GM19324 (cell line): Measurements from ENCODE around the gene PHYKPL.
A peak's percentile ranks its signal among the peaks of the same experiment; 100 is the strongest.
"Not testable (repeated sequence)": the region's sequence is repeated elsewhere in the genome, so short reads cannot be mapped to it uniquely, and the experiment has no call there.

Source experiments
- ATAC-seq: cut with Tn5 transposase; IDR thresholded peaks from one replicate; pipeline ENCODE4 v1.9.1; 2021; ENCODE audit warnings: mild to moderate bottlenecking, moderate library complexity; ENCODE audit not compliant: unreplicated experiment, low FRiP score

The PHYKPL gene

DNA sequence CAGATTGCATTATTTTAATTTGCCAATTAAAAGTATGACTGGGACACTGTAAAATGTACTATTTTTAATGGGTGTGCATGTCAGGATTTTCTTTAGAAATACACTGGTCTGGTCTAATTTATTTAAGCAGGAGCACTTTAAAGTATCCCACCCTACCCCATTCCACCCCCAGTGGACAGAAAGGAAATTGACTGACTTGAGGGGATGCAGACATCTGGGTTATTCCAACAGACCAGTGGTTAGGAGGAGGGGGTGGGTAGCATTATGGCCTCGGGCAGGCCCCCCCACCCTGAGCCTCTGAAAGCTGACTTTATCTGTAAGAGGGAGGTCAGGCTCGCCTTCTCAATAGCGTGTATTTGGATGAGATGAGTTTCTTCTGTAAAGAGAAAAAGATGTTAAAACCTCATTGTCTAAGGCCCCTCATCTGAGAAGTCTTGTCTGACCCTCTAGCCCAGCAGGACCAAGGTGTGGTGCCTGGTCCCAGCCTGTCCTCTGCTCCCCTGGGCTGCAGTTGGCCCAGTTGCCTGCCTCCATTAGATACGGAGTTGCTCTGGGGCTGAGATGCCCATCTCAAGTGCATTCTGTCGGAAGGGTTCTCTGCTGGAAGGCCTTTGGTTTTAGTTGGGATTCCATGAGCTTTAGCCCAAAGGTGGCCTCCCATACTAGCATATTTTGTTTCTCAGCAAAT is 23.9 kb downstream of the PHYKPL start:
- no peak for ATAC-seq

DNA sequence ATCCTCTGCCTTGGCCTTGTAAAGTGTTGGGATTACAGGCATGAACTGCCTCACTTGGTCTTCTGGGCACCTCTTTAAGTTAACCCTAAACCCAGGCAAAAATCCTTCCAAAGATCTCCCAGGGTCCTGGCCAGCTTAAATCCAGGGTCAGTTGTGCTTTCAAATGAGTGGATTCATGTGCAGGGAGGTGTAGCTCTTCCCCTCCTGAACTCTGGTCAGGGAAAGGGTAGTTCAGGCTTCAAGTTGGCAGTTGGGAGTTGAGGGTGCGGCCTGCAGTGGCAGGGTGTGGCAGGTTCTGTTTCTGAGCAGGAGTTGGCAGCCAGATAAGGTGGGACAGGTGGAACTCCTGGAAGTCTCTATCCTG is 24.7 kb downstream of the PHYKPL start:
- ATAC-seq: no peak

DNA sequence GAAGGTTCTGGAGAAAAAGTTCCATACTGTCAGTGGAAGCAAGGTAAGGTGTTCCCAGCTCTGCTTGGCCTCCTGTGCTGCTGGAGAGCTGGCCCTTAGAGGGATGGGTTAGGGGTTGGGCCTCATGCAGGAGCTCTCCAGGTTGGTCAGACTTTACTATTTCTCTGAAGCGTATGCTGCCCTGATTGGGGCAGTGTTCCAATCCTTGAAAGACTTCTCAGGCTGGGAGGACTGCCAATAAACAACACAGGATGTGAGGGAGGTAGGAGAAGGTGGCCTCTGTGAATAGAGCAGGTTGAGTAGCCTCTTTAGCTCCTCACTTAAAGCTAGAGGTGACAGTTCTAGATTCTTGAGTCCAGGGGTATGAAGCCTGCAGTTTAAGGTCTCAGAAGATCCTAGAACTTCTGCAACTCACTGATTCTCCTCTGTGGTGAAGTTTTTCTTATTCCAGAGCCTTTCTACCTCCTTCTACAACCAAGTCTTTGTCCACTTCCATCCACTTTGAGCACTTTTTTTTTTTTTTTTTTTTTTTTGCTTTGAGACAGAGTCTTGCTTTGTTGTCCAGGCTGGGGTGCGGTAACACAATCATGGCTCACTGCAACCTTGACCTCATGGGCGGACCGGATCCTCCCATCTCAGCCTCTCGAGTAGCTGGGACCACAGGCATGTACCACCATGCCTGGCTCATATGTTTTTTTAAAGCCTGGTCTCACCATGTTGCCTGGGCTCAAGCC is 25.3 kb downstream of the PHYKPL start:
- ATAC-seq: no peak

DNA sequence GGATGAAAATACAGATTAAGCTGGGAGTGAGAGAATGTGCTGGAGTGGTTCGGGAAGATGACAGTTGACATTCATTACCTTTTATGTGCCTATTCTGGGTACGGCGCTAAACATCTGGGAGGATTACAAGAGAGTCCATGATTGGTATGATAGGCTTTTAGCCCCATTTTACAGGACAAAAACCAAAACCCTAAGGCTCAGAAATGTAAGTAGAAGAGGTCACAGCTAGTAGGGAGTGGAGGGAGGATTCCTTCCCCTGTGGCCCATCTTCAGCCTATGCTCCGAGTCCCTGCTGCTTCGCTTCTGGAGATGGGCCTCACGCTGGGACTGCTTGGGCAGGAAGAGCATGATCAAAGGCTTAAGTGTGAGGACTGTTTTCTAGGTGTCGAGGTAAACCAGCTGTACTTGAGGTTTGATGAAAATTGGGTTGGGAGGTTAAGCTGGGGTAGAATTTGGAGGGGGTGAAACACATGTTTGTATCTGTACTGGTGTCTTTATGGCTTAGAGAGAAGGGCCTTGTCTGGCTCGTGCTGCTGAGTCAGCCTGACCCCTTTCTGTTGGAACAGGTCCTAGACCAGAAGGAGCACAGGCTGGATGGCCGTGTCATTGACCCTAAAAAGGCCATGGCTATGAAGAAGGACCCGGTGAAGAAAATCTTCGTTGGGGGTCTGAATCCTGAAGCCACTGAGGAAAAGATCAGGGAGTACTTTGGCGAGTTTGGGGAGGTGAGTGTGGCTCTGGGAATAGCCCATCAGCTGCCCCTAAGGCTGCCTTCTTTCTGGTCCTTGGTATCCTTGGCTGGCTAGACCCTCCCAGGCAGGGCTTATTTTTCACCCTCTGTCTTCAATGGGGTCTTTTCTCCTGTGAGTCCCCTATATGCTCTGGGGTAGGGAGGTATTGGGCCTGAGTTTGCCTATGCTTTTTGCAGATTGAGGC is 26.2 kb downstream of the PHYKPL start:
- ATAC-seq: no peak

GRCh38 chr5:178205749-178206047 is 26.9 kb downstream of the PHYKPL start:
- no peak for ATAC-seq

DNA sequence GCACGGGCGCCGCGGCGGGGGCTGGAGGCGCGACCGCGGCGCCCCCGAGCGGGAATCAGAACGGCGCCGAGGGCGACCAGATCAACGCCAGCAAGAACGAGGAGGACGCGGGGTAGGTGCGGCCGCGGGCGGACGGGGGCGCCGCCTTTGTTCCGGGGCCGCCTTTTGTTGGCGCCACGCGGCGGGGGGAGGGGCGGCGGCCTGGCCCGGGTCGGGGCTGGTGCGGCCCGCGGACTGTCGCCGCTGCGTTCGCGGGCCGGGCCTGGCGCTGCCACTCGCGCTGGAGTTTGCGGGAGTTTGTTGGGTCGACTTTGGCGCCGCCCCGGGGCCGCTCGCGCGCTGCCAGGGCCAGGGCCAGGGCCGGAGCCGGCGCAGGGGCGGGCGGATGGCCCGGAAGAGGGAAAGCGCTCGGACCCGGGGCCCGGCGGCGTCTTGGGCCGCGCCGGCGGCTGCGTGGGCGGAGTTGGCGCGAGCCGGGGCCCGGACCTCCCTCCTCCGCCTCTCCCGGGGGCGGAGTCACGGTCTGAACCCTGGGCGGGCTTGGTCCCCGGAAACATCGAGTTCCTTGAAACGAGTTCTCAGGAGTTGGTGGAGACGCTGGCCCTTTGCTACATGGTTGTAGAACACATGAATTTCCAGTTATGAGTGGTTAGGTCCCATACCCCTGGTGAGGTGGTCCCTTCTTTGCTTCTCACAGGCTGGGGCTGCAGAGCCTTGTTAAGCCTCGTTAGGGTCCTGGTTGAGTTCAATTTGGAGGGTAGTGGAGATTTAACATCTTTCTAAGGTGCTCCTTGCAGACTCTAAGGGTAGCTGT is 27.5 kb downstream of the PHYKPL start:
- peak; percentile 68 for ATAC-seq

DNA sequence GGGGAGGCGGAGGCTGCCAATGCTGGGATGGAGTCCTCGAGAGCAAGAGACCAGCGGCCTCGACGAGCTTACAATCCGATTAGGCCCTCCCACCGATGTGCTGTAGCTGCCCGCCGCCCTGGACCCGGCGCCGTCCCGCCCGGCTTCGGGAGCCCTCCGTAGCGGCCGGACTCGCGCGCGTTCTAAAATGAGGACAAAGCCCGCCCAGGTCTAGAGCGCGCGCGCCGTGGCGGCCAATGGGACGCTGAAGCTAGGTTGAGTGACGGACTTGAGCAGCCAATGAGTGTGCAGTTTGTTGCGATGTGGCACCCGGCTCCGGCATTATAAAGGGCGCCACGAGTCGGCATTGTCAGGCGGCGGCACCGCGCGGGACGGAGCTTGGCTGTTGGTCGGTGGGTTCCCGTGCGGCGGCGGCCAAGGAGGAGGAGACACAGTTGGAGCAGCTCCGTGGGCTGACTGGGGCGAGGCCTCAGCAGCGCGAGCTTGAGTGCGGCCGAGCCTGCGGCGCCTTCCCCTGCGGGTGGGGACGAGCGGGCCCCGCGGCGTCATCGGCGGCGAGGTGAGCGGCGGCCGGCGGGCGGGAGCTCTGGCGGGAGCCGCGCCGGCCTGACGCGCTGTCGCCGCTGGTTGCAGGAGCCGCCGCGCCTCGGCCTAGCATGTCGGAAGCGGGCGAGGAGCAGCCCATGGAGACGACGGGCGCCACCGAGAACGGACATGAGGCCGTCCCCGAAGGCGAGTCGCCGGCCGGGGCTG is 28.2 kb downstream of the PHYKPL start, which contains the start of gene HNRNPAB:
TSS of gene HNRNPAB (plus strand) at position 352 of the 753 bp plus-strand sequence. CDS start at position 657, 305 bp downstream.
- ATAC-seq: peak; percentile 83

DNA sequence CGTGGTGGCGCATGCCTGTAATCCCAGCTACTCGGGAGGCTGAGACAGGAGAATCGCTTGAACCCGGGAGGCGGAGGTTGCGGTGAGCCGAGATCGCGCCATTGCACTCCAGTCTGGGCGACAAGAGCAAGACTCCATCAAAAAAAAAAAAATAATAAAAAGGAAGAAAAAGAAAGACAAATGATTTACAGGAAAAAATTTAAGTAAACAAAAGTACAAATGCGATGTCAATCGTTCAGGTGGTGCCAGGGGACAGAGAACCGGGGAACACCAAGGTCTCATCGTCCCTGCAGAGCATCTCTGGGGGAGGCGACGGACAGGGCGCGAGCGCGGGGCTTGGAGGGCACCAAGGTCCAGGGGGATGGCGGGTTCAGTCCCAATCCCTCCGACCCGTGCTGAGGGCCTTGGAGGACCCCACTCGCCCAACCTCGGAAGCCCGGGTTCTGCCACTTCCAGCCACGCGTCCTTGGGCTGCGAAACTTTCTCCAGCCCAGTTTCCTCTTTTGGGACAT is 28.9 kb downstream of the PHYKPL start:
- no peak for ATAC-seq

- no peak for ATAC-seq
Observed at GRCh38 chr5:178202541-178202940, 30.1 kb downstream of the PHYKPL start.

DNA sequence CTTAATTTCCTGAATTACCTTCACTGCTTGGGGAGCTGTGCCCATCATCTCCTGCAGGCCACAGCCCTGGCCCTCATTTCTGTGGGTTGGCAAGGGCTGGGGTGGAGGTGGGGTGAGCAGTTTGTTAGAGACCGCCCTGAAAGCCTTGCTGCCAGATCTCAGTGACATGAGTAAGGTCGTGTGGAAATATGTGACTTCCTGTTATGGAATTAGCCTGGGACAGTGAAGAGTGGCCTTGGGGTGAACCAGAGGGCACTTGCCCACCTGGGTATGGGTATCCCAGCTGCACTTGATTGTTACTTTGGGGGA is 30.7 kb downstream of the PHYKPL start:
- no peak for ATAC-seq

DNA sequence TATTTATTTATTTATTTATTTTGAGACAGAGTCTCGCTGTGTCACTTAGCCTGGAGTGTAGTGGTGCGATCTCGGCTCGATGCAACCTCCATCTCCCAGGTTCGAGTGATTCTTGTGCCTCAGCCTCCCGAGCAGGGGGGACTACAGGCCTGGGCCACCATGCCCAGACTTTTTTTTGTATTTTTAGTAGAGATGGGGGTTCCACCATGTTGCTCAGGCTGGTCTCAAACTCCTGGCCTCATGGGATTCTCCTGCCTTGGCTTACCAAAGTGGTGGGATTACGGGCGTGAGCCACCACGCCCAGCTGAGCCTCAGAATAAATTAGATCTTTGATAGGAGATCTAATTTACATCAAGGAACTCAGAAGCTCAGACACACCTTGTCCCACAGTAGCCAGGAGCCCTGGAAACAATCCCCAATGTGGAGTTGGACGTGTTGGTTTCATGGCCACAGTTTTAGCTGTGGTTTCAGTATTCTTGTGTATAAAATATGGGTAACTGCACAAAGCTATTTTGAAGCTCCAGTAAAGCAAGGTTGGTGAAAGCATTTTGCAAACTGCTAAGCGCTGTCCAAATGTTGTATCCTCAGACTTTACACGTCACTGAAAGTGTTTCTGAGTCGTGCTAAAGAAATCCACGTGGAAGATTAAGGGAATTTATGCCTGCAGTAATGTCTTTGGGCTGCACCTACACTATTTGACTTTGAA is 31.2 kb downstream of the PHYKPL start:
- no peak for ATAC-seq

DNA sequence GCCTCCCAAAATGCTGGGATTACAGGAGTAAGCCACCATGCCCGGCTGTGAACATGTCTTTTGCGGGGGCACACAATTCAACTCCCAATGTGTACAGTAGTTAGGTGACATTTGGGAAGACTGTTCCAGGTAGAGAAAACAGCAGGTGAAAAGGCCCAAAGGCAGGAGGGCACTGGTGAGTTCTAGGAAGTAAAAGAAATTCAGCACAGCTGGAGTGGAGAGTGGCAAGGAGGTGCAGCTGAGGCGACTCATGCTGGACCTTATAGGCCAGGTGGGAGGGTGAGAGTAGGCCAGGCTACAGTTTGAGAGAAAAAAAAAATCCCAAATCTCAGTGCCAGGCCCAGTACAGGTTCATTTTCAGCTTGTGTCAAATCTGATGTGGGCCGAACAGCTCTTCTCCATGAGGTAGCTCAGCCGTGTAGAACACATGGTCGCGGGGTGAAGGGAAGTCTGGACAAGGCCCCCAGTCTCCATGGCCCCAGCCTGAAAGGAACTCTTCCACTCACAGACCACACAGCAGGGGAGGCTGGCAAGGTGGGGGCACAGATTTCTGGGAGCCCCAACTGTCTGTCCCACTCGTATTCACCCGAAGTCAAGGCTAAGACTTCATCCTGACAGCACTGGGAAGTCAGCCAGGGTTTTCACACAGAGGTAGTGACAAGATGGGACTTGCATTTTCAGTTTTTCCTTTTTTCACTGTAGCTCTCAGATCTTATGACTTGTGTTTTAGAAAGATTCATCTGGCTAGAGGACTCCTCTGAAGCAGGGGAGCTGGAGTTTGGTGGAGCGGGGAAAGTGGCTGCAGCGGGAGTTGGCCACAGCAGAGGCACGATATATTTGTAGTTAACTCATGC is 32.8 kb downstream of the PHYKPL start:
- no peak for ATAC-seq

DNA sequence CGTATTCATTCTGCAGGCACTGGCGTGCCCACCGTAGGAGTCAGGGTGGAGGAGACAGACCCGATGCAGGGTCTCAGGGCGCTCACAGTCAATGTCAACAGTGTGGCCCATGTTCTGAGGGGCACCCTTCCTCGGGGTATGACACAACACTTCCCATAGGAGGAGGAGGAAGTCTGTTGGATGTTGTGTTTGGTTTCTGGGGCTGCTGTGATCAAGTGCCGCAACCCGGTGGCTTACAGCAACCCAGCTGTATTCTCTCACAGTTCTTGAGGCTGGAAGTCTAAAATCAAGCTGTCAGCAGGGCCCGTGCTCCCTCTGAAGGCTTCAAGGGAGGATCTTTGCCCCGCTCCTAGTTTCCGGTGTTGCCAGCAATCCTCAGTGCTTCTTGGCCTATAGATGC is 33.9 kb downstream of the PHYKPL start:
- ATAC-seq: no peak

DNA sequence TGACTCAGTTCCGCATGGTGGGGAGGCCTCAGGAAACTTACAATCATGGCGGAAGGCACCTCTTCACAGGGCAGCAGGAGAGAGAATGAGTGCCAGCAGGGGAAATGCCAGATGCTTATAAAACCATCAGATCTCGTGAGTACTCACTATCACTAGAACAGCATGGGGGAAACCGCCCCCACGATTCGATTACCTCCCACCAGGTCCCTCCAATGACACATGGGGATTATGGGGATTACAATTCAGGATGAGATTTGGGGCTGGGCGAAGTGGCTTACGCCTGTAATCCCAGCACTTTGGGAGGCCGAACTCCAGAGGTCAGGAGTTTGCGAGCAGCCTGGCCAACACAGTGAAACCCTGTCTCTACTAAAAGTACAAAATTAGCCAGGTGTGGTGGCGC is 34.5 kb downstream of the PHYKPL start:
- ATAC-seq: not testable (repeated sequence)

DNA sequence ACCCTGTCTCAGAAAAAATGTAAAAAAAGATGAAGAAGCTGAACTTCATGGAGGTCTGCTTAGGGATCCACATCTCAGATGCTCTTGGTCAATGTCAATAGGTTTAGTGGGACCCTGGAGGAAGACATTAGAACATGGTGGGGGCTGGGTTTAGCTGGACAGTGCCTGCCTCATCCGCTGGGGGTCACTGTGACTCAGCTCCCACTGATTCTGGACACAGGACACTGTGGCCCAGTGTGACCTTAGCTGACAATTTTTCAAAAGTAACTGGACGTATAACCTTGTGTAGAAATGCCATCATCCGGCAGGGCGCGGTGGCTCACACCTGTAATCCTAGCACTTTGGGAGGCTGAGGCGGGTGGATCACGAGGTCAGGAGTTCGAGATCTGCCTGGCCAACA is 35.6 kb downstream of the PHYKPL start:
- ATAC-seq: no peak

GRCh38 chr5:178196281-178196812 is 36.3 kb downstream of the PHYKPL start:
- ATAC-seq: no peak

DNA sequence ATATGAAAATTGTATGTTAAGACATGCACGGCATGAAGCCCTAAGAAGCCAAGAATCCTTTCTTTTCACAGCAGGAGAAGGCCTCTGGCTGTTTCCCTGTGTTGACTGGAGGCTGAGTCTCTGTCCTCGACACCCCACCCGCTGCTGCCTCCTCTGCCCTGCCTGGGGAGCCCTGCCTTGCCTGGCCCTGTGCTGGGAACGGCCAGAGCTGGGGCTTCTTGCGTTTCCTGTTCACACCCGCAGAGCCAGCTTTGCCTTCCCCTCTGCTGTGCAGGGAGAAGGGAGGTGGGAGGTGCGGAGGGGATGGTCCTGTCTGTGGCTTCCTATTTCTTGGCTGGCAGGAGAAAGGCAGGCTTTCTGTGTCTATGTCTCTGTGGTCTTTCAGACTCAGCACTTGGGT is 38.6 kb downstream of the PHYKPL start:
- ATAC-seq: no peak

DNA sequence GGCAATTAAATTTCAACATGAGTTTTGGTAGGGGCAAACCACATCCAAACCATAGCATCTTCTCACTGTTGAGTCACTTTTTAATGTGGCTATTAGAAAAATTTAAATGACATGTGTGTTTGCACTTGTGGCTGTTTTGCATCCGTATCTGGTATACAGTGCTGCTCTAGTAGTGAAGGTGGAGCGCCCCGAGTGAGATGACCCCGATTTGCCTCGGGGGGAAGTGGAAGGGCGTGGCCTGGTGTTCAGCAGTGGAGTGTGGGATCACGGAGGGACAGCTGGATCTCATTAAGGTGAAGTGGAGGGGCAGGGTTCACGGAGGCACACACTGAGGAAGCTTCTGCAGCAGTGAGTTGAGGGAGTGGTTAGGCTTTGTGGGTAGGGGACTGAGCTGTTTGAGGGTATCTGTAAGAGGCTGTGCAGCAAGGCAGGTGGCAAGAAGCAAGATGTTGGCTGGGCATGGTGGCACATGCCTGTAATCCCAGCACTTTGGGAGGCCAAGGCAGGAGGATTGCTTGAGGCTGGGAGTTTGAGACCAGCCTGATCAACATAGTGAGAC is 39.3 kb downstream of the PHYKPL start:
- ATAC-seq: no peak
